Adrenal gland (tissue), 12 donors: Measurements from ENCODE around the gene SPAG6. TPM values are rescaled to one million over a fixed set of nuclear protein-coding genes. Genes with fewer than 3 reads are reported as not detected.

ENCODE experiments used
- DNase-seq, 7 donors: peaks; one replicate each; pipeline ENCODE4 v3.0.0-alpha.2; 2019 to 2020
- H3K27ac ChIP-seq, 5 donors: fragments of 200-600 bp; sonication (generic) in 4 of 5; 1 replicate in 3 of 5; 2 replicates in 2 of 5; pipeline versions ENCODE4 v1.5.1 to v1.8.0; 2016 to 2020; ENCODE audit warnings: mild to moderate bottlenecking in 1 of 5
- H3K27me3 ChIP-seq: fragments of 200-600 bp; 2 replicates; pipeline ENCODE4 v1.8.0; 2021
- H3K36me3 ChIP-seq, 2 donors: fragments of 200-600 bp; replicated peaks in 1 of 2; 1 replicate in 1 of 2; 2 replicates in 1 of 2; pipeline versions ENCODE4 v1.5.1 to v1.8.0; 2018 to 2022
- H3K4me1 ChIP-seq, 2 donors: fragments of 200-600 bp; replicated peaks in 1 of 2; 1 replicate in 1 of 2; 2 replicates in 1 of 2; pipeline versions ENCODE4 v1.5.1 to v1.8.0; 2018 to 2021
- H3K4me3 ChIP-seq, 4 donors: fragments of 200-600 bp; sonication (generic) in 3 of 4; one replicate each; pipeline ENCODE4 v1.5.1; 2016 to 2018
- H3K9me3 ChIP-seq, 3 donors: fragments of 200-600 bp; sonication (generic) in 1 of 3; replicated peaks in 1 of 3; 1 replicate in 2 of 3; 2 replicates in 1 of 3; pipeline versions ENCODE4 v1.5.1 to v1.8.0; 2016 to 2021
- POLR2A ChIP-seq, 2 donors: fragments of 450-650 bp; IDR thresholded peaks; one replicate each; pipeline ENCODE4 v1.6.1; 2017; ENCODE audit warnings: antibody characterized with exemption in 2 of 2, mild to moderate bottlenecking in 2 of 2, moderate library complexity in 1 of 2
- WGBS, 4 donors: extraction: QIAGEN DNeasy Blood & Tissue Kit in 2 of 4; methylation state at CpG; one replicate each; pipeline versions ENCODE4 v1.1.5 to v1.1.7; 2013 to 2017; 5-methylcytosine and 5-hydroxymethylcytosine counted together
- intact Hi-C, 2 donors: fragments of 100-400 bp; cut with DNase I; formaldehyde crosslinking; loops; one replicate each; pipeline versions ENCODE4 v1.14.1 to v1.15.0; 2022 to 2023
- polyA plus RNA-seq, 3 donors: library from polyadenylated mRNA; stranded (reverse); fragments of 200-250 nt in 2 of 3; fragments of 350-450 nt in 1 of 3; fragmentation: Illumina TruSeq in 1 of 3; extraction: RNeasy Lipid Tissue Mini Kit (QIAGEN cat#74804) in 1 of 3; gene quantifications; one replicate each; pipeline ENCODE4 v1.2.3, GENCODE V29; 2013 to 2014
- total RNA-seq, 9 donors: library from RNA; depleted of rRNA in 4 of 9; stranded (reverse); fragments of >200 nt in 4 of 9; fragments of 120-200 nt in 1 of 9; fragmentation: NEBNext Ultra II Directional in 1 of 9; extraction: Animal tissue kit (Norgen Biotek cat#: 25700) in 1 of 9; gene quantifications; one replicate each; pipeline versions ENCODE4 v1.1.0 to v1.2.4, GENCODE V29; 2013 to 2023
- TF ChIP-seq, protein P1 (sequence below), 6 experiments: fragments of 450-650 bp in 4 of 6; fragments of 200-600 bp in 2 of 6; sonication (generic) in 1 of 6; IDR thresholded peaks; 1 replicate in 5 of 6; 2 replicates in 1 of 6; pipeline versions ENCODE4 v1.5.1 to v1.8.0; 2016 to 2021; ENCODE audit warnings: antibody characterized with exemption in 6 of 6, mild to moderate bottlenecking in 2 of 6, moderate library complexity in 1 of 6
- donor health status: healthy with polysubstance abuse.
- donor health status: Bipolar disorder and iron deficiency.
- donor health status: DM: yes; HTN: yes; CAD: no.
- donor health status: DM: no; HTN: no; CAD: no.
- donor health status: DM: no; HTN: no; CAD: no.
- donor health status: DM: yes; HTN: yes; CAD: no.

Gene SPAG6
- total and polyA plus RNA-seq, 12 donors, result 0.07 to 0.46 (median 0.11) TPM; not detected in 9

- TF ChIP-seq POLR2A (IDR thresholded peaks at IDR 0.05), result no peak
- TF ChIP-seq, protein P1, sequence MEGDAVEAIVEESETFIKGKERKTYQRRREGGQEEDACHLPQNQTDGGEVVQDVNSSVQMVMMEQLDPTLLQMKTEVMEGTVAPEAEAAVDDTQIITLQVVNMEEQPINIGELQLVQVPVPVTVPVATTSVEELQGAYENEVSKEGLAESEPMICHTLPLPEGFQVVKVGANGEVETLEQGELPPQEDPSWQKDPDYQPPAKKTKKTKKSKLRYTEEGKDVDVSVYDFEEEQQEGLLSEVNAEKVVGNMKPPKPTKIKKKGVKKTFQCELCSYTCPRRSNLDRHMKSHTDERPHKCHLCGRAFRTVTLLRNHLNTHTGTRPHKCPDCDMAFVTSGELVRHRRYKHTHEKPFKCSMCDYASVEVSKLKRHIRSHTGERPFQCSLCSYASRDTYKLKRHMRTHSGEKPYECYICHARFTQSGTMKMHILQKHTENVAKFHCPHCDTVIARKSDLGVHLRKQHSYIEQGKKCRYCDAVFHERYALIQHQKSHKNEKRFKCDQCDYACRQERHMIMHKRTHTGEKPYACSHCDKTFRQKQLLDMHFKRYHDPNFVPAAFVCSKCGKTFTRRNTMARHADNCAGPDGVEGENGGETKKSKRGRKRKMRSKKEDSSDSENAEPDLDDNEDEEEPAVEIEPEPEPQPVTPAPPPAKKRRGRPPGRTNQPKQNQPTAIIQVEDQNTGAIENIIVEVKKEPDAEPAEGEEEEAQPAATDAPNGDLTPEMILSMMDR (IDR thresholded peaks at IDR 0.05), result no peak
- Histone ChIP-seq H3K9me3 (no peaks in the 10 kb centered on the region), H3K4me1 (no peaks in the 10 kb centered on the region), H3K4me3 (no peak overlapping the region), H3K36me3 (no peaks in the 10 kb centered on the region), H3K27me3 (peaks cover 2% of the 10 kb centered on the region), H3K27ac (no peak overlapping the region)
- 93 to 97% (median 95%) methylated on average over 8 of the region's 8 CpGs for WGBS, 4 donors
- DNase-seq, result no peak
- intact Hi-C loops, result no loop called here
Measured at GRCh38 chr10:22453320-22453719, 108.0 kb downstream of the SPAG6 start.

DNA sequence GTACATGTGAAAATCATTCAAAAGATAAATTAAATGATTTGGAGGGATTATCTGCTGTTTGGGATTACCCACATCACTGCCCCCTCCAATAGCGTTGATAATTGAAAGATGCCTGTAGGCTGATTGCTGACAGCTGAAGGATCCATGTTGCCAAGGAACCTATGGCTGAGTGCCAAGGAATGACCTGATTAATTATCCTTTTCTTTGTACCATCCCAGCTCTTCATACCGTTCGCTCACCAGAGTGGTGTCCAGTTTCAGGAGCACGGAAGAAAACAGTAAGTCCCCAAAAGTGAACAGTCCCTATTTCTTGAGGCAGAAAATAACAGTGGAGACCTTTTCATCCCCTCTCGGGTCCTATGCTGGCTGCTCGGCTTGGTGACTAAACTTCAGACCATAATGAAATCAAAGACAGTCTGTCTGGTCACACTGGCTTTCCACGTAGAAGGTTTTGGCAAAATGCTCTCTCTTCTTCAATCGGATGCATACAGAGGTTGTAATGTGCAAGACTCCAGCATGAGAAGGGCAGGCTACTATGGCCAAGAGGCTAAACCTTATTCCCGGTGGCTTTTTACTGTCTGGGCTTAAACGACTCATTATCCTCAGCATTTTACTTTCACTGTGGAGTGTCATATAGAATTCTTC, 108.8 kb downstream of the SPAG6 start:
- WGBS, 4 donors, result 51 to 58% (median 53%) methylated on average over 10 of the region's 10 CpGs
- Histone ChIP-seq H3K27ac (no peak overlapping the region), H3K4me3 (no peak overlapping the region), H3K36me3 (no peaks in the 10 kb centered on the region), H3K27me3 (no peaks in the 10 kb centered on the region), H3K4me1 (no peaks in the 10 kb centered on the region), H3K9me3 (no peaks in the 10 kb centered on the region)
- TF ChIP-seq, protein P1 (IDR thresholded peaks at IDR 0.05), result no peak
- no peak for TF ChIP-seq POLR2A (IDR thresholded peaks at IDR 0.05)
- intact Hi-C loops, result no loop called here
- DNase-seq, result no peak

DNA sequence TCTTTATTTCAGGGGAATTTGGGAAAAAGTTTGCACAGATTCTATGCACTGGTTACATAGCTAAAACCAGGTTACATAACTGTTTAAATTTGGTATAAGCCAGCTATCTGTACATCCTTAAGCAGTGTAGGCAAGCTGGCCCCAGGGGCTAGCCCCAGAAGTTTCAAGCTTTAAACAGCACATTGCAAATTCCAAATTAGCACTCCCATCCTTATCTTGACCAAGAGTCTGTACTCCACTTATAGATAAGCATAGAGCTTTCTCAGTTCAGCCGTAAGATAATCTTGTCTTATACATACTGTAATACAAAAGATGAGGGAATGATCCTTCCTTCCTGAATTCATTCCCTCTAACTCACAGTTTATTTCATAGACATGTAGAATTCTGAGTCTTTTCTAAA, 109.3 kb downstream of the SPAG6 start:
- H3K4me3 ChIP-seq, result no peak overlapping the region
- H3K9me3 ChIP-seq, result no peaks in the 10 kb centered on the region
- TF ChIP-seq, protein P1 (IDR thresholded peaks at IDR 0.05), result no peak
- no peak for TF ChIP-seq POLR2A (IDR thresholded peaks at IDR 0.05)
- intact Hi-C loops, result no loop called here
- 74 to 100% (median 89%) methylated on average over 1 of the region's 1 CpG for WGBS, 4 donors
- H3K4me1 ChIP-seq, result no peaks in the 10 kb centered on the region
- no peak for DNase-seq
- H3K36me3 ChIP-seq, result no peaks in the 10 kb centered on the region
- no peak overlapping the region for H3K27ac ChIP-seq
- H3K27me3 ChIP-seq, result no peaks in the 10 kb centered on the region

DNA sequence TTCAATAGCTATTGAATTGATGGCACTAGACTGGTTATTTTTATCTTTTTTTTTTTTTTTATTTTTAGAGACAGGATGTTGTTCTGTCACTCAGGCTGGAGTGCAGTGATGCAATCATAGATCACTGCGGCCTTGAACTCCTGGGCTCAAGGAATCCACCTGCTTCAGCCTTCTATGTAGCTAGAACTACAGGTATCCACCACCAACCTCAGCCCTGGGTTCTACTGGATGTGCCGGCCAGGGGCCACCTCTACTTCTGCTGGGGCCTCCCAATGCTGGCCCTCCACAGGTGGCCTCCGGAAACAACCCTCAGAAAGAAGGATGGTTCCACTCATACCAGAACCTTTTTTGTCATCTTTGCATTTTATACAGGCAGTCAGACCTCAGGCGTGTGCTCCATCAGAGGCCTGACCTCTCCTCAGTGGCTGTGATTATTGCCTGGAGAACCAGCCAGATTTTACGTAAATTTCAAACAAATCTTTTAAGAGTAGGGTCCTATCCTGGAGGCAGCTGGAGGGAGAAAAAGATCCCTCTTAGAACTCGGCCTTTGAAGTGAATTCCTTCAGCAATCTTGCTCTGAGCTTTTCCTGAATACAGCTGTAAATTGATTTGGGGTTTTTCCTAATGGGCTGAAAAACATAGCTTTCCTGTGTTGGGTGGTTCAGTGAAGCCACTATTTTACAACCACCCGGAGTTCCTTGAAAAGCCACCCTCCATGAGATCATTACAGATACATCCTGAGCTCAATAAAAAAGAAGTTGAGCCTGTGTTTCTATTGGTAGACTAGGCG, 110.0 kb downstream of the SPAG6 start:
- intact Hi-C loops, result no loop called here
- Histone ChIP-seq H3K4me3 (no peak overlapping the region), H3K9me3 (no peaks in the 10 kb centered on the region), H3K27me3 (no peaks in the 10 kb centered on the region), H3K36me3 (no peaks in the 10 kb centered on the region), H3K27ac (no peak overlapping the region), H3K4me1 (no peaks in the 10 kb centered on the region)
- no peak for TF ChIP-seq POLR2A (IDR thresholded peaks at IDR 0.05)
- TF ChIP-seq, protein P1 (IDR thresholded peaks at IDR 0.05), result no peak
- 78 to 86% (median 81%) methylated on average over 8 of the region's 8 CpGs for WGBS, 4 donors
- no peak for DNase-seq
